Gastroesophageal sphincter (tissue), 4 donors: ENCODE measurements around the gene DUSP16. TPM values are rescaled to one million over a fixed set of nuclear protein-coding genes. Genes with fewer than 3 reads are reported as not detected.

Experiments used
- ATAC-seq: fragments of 150-250 bp; one replicate; pipeline ENCODE4 v1.9.1; 2016; ENCODE audit warnings: mild to moderate bottlenecking, moderate library complexity
- H3K27ac ChIP-seq, 4 donors: fragments of 200-600 bp; sonication (generic) in 3 of 4; 1 replicate in 3 of 4; 2 replicates in 1 of 4; pipeline ENCODE4 v1.5.1; 2016 to 2019
- H3K27me3 ChIP-seq: fragments of 200-600 bp; sonication (generic); one replicate; pipeline ENCODE4 v1.5.1; 2019
- H3K36me3 ChIP-seq, 2 donors: fragments of 200-600 bp; sonication (generic); one replicate each; pipeline ENCODE4 v1.5.1; 2019; ENCODE audit warnings: control low read depth in 1 of 2
- H3K4me1 ChIP-seq, 3 donors: fragments of 200-600 bp; sonication (generic); 1 replicate in 2 of 3; 2 replicates in 1 of 3; pipeline ENCODE4 v1.5.1; 2016 to 2019; ENCODE audit warnings: control low read depth in 2 of 3
- H3K4me3 ChIP-seq, 2 donors: fragments of 200-600 bp; sonication (generic); one replicate each; pipeline ENCODE4 v1.5.1; 2019; ENCODE audit warnings: mild to moderate bottlenecking in 1 of 2, moderate library complexity in 1 of 2
- H3K9me3 ChIP-seq, 3 donors: fragments of 200-600 bp; sonication (generic); one replicate each; pipeline ENCODE4 v1.5.1; 2017 to 2019; ENCODE audit warnings: control low read depth in 2 of 3
- EP300 ChIP-seq: sonication (generic); formaldehyde crosslinking; IDR thresholded peaks from one replicate; pipeline ENCODE4 v1.6.1; 2017; ENCODE audit warnings: antibody characterized with exemption, mild to moderate bottlenecking
- POLR2A ChIP-seq, 2 donors: fragments of 450-650 bp; IDR thresholded peaks; one replicate each; pipeline ENCODE4 v1.6.1; 2017; ENCODE audit warnings: antibody characterized with exemption in 2 of 2, mild to moderate bottlenecking in 2 of 2, moderate library complexity in 1 of 2
- POLR2AphosphoS5 ChIP-seq: sonication (generic); formaldehyde crosslinking; IDR thresholded peaks from one replicate; pipeline ENCODE4 v1.6.1; 2017; ENCODE audit warnings: antibody characterized with exemption
- WGBS, 2 donors: methylation state at CpG; one replicate each; pipeline ENCODE4 v1.1.5; 2018; ENCODE audit warnings: low coverage in 1 of 2; 5-methylcytosine and 5-hydroxymethylcytosine counted together
- total RNA-seq, 4 donors: library from RNA; depleted of rRNA; stranded (reverse); fragments of >200 nt; gene quantifications; one replicate each; pipeline ENCODE4 v1.1.0, GENCODE V29; 2016
- TF ChIP-seq, protein P1 (sequence below), 4 experiments: fragments of 200-600 bp in 2 of 4; fragments of 450-650 bp in 2 of 4; sonication (generic) in 1 of 4; IDR thresholded peaks; one replicate each; pipeline ENCODE4 v1.5.1; 2017 to 2019; ENCODE audit warnings: antibody characterized with exemption in 4 of 4, mild to moderate bottlenecking in 2 of 4, moderate library complexity in 2 of 4

Gene DUSP16
- total RNA-seq, 4 donors from 2014 or later: 14.7 to 20.1 (median 17.1) TPM

DNA sequence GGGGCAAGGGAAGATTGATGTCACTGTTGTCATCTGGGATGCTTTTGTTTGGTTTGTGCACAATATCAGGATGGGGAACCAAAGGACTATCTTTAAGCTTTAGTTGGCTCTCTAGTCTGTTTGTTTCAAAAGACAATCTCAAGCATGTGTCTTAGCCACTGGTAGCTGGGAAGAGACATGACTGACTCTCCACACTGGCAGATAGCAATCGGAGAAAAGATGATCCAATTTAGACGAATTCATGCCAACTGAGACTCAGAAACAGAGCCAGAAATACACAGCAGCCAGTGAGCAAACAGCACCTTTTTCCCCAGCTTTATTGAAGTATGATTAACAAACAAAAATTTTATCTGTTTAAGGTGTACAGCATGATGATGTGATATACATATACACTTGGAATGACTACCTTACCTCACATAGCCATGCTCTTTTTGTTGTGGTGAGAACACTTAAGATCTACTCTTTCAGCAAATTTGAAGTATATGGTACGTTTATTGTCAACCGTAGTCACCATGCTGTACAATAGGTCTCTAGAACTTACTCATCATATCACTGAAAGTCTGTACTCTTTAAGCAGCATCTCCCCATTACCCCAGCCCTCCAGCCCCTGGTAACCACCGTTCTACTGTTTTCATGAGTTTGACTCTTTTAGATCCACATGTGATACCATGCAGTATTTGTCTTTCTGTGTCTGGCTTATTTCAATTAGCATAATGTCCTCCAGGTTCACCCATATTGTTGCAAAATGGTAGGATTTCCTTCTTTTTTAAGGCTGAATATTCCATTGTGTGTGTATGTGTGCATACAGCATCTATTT, 50.6 kb downstream of the DUSP16 start:
- no peaks in the 10 kb centered on the region for H3K9me3 ChIP-seq
- peaks cover 0 to 43% (median 0%) of the 10 kb centered on the region in 3 donors for H3K4me1 ChIP-seq
- 83 to 89% methylated on average over 5 of the region's 5 CpGs for WGBS, 2 donors
- peaks cover 0 to 14% of the 10 kb centered on the region in 2 donors for H3K36me3 ChIP-seq
- ATAC-seq: no peak
- TF ChIP-seq POLR2A (IDR thresholded peaks at IDR 0.05) (no peak), POLR2AphosphoS5 (no peak), EP300 (no peak)
- TF ChIP-seq, protein P1, sequence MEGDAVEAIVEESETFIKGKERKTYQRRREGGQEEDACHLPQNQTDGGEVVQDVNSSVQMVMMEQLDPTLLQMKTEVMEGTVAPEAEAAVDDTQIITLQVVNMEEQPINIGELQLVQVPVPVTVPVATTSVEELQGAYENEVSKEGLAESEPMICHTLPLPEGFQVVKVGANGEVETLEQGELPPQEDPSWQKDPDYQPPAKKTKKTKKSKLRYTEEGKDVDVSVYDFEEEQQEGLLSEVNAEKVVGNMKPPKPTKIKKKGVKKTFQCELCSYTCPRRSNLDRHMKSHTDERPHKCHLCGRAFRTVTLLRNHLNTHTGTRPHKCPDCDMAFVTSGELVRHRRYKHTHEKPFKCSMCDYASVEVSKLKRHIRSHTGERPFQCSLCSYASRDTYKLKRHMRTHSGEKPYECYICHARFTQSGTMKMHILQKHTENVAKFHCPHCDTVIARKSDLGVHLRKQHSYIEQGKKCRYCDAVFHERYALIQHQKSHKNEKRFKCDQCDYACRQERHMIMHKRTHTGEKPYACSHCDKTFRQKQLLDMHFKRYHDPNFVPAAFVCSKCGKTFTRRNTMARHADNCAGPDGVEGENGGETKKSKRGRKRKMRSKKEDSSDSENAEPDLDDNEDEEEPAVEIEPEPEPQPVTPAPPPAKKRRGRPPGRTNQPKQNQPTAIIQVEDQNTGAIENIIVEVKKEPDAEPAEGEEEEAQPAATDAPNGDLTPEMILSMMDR (IDR thresholded peaks at IDR 0.05): no peak
- no peak overlapping the region for H3K27ac ChIP-seq
- H3K4me3 ChIP-seq: no peak overlapping the region
- H3K27me3 ChIP-seq: no peaks in the 10 kb centered on the region

DNA sequence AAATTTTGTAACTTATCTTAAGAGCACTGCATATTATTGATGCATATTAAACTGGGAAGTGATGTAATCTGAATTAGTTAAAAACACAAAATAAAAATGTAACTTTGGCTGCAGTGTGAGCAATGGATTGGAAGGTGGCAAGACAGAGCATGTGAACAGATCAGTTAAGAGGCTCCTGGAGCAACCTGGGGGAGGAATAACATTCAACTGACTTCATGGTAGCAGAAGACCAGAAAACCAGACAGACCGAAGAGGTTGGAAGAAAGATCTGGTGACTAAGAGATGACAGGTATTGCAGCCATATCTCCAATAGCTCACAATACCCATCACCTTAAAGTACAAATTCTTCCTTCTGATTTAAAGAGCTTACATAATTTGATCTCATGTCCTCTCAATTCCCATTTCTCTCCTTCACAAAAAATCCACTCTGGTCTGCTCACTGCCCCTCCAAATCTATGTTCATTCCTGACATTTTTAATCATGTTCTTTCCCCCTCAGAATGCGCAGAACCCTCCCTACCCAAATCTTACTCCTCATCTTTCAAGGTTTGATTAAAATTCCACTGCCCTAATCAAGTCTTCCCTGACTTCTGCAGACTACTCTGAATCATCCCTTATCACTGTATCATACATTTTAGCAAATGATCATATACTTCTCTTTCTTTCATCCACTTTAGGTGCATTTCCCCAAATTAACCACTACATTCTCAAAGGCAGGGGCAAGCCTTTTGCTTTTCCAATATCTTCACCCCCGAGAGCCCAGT, 51.5 kb downstream of the DUSP16 start:
- TF ChIP-seq POLR2AphosphoS5: no peak
- TF ChIP-seq, protein P1 (IDR thresholded peaks at IDR 0.05): no peak
- no peak for TF ChIP-seq EP300
- no peak for TF ChIP-seq POLR2A (IDR thresholded peaks at IDR 0.05)
- H3K4me1 ChIP-seq: peaks cover 5 to 52% (median 5%) of the 10 kb centered on the region in 3 donors
- 50 to 75% methylated on average over 2 of the region's 3 CpGs for WGBS, 2 donors
- no peak for ATAC-seq
- no peaks in the 10 kb centered on the region for H3K27me3 ChIP-seq
- H3K27ac ChIP-seq: no peak overlapping the region
- peaks cover 0 to 9% of the 10 kb centered on the region in 2 donors for H3K36me3 ChIP-seq
- H3K4me3 ChIP-seq: no peak overlapping the region
- no peaks in the 10 kb centered on the region for H3K9me3 ChIP-seq

DNA sequence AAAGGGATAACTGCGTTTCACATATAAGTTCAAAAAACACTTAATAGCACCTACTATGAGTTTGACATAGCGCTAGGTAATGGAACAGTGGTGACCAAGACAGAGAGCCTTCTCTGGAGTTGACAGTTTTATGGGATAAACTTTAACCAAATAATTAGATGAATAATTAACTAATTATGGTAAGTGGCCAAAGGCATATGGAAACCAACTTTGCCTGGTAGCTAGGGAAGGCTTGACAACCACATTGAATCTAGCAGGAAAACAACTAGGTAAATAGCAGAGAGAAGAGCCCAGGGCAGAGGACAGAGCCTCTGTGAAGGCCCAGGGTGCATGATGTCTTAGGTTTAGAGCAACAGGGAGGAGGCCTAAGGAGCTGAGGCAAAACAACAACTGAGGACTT, 52.1 kb downstream of the DUSP16 start:
- WGBS, 2 donors: 100% methylated on average over 2 of the region's 2 CpGs; no CpG with 5 or more reads in 1 of the 2 donors
- TF ChIP-seq, protein P1 (IDR thresholded peaks at IDR 0.05): no peak
- TF ChIP-seq POLR2A (IDR thresholded peaks at IDR 0.05): no peak
- TF ChIP-seq EP300: no peak
- no peak for TF ChIP-seq POLR2AphosphoS5
- Histone ChIP-seq H3K27ac (no peak overlapping the region), H3K27me3 (no peaks in the 10 kb centered on the region), H3K9me3 (no peaks in the 10 kb centered on the region), H3K4me1 (peaks cover 5 to 59% (median 8%) of the 10 kb centered on the region in 3 donors), H3K4me3 (no peak overlapping the region), H3K36me3 (peaks cover 0 to 3% of the 10 kb centered on the region in 2 donors)
- no peak for ATAC-seq

DNA sequence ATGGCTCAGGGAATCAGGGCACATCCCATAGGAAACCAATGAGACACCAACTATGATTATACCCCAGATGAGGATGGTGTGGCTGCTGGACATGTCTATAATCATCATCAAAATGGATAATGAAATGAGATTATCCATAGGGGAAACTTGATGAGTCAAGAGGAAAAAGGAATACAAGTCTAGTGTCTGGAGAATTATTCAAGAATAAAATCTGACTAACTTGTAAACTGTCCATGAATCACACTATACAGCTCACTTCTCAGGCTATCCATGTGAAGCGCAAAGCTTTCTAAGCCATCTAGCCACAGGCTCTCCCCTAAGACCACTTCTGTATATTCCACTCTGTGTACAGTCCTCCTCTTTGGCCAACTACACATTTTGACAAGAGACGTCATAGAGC, 52.5 kb downstream of the DUSP16 start:
- H3K27me3 ChIP-seq: no peaks in the 10 kb centered on the region
- H3K4me1 ChIP-seq: peaks cover 5 to 63% (median 12%) of the 10 kb centered on the region in 3 donors
- 80 to 100% methylated on average over 1 to 2 of the region's 2 CpGs for WGBS, 2 donors
- no peaks in the 10 kb centered on the region for H3K9me3 ChIP-seq
- peaks cover 0 to 3% of the 10 kb centered on the region in 2 donors for H3K36me3 ChIP-seq
- no peak for ATAC-seq
- H3K4me3 ChIP-seq: no peak overlapping the region
- no peak for TF ChIP-seq POLR2AphosphoS5
- TF ChIP-seq, protein P1 (IDR thresholded peaks at IDR 0.05): no peak
- no peak for TF ChIP-seq POLR2A (IDR thresholded peaks at IDR 0.05)
- no peak for TF ChIP-seq EP300
- H3K27ac ChIP-seq: no peak overlapping the region
